ENCODE results near the gene ITGA7.
A peak's percentile ranks its signal among the peaks of the same experiment; 100 is the strongest.

ITGA7 gene

GRCh38 chr12:55707841-55708694 lies at the start of gene ITGA7:
TSS of gene ITGA7 (minus strand) at chr12:55707904. CDS start at chr12:55707682, 222 bp downstream.
- DNase-seq, result peak in 1 of 2 experiments; percentile 80

- DNase-seq, result no peak
Observed at GRCh38 chr12:55755246-55755645, 47.5 kb upstream of the ITGA7 start.

- no peak for DNase-seq
Observed at GRCh38 chr12:55748230-55748993, 40.7 kb upstream of the ITGA7 start.

- no peak for DNase-seq
Observed at GRCh38 chr12:55746913-55747231, 39.2 kb upstream of the ITGA7 start.

GRCh38 chr12:55746174-55746912 lies 38.6 kb upstream of the ITGA7 start:
- no peak for DNase-seq

GRCh38 chr12:55745361-55746173 lies 37.9 kb upstream of the ITGA7 start:
- DNase-seq, result peak; percentile 89 to 97

- DNase-seq, result no peak
Observed at GRCh38 chr12:55744340-55745030, 36.8 kb upstream of the ITGA7 start.

GRCh38 chr12:55743406-55744339 lies 36.0 kb upstream of the ITGA7 start:
- DNase-seq, result peak in 1 of 2 experiments; percentile 72

- peak; percentile 47 to 84 for DNase-seq
Observed at GRCh38 chr12:55742719-55743405, 35.2 kb upstream of the ITGA7 start, which contains the start of gene GDF11. TSS of gene GDF11 (plus strand) at chr12:55743122. CDS start at chr12:55743317, 195 bp downstream.

- DNase-seq, result peak in 1 of 2 experiments; percentile 23
Observed at GRCh38 chr12:55741931-55742680, 34.4 kb upstream of the ITGA7 start.

- DNase-seq, result no peak
Observed at GRCh38 chr12:55739025-55739378, 31.3 kb upstream of the ITGA7 start.

- peak; percentile 87 to 90 for DNase-seq
Observed at GRCh38 chr12:55738123-55739024, 30.7 kb upstream of the ITGA7 start.

GRCh38 chr12:55737581-55738122 lies 29.9 kb upstream of the ITGA7 start:
- no peak for DNase-seq

GRCh38 chr12:55736780-55737580 lies 29.3 kb upstream of the ITGA7 start:
- peak; percentile 82 to 92 for DNase-seq

- DNase-seq, result no peak
Observed at GRCh38 chr12:55736076-55736475, 28.4 kb upstream of the ITGA7 start.

GRCh38 chr12:55734595-55734994 lies 26.9 kb upstream of the ITGA7 start:
- DNase-seq, result no peak

GRCh38 chr12:55733858-55734257 lies 26.2 kb upstream of the ITGA7 start:
- no peak for DNase-seq

Measured in NCI-H526 (cell line).